Erythroblast (primary cell): ENCODE measurements around the gene FXYD2.

Experiments
- GATA1 ChIP-seq: IDR thresholded peaks from 2 replicates; pipeline ENCODE4 v1.6.1; 2011; ENCODE audit warnings: low read depth, mild to moderate bottlenecking, control low read depth, low read length, moderate library complexity
- POLR2A ChIP-seq: IDR thresholded peaks from 2 replicates; pipeline ENCODE4 v1.6.1; 2011; ENCODE audit warnings: mild to moderate bottlenecking, low read length

- TF ChIP-seq POLR2A (no peak), GATA1 (no peak)
These were observed 43.5 kb upstream of the FXYD2 start for GRCh38 chr11:117868088-117868487.
